OCI-LY1 (cell line): ENCODE data around the gene PSMA6.
"Not testable (repeated sequence)": the region's sequence is repeated elsewhere in the genome, so short reads cannot be mapped to it uniquely, and the experiment has no call there.

Source experiments
- H2AFZ ChIP-seq: fragments of 200-600 bp; sonication (generic), shearing (Covaris generic); 2 replicates; pipeline ENCODE4 v1.6.0; 2014; ENCODE audit warnings: antibody characterized with exemption, mild to moderate bottlenecking, low read length
- H3F3A ChIP-seq: fragments of 200-600 bp; sonication (generic), shearing (Covaris generic); 2 replicates; pipeline ENCODE4 v1.6.0; 2014; ENCODE audit warnings: mild to moderate bottlenecking, antibody characterized with exemption, low read length, moderate library complexity; ENCODE audit not compliant: insufficient read depth
- H3K27ac ChIP-seq: fragments of 200-600 bp; sonication (generic); 2 replicates; pipeline ENCODE4 v1.5.1; 2014; ENCODE audit warnings: low read length, mixed run types, mild to moderate bottlenecking, low read depth; ENCODE audit not compliant: poor library complexity, severe bottlenecking
- H3K27me3 ChIP-seq: fragments of 200-600 bp; sonication (generic); 2 replicates; pipeline ENCODE4 v1.6.0; 2014; ENCODE audit warnings: antibody characterized with exemption, mild to moderate bottlenecking, low read length, moderate library complexity; ENCODE audit not compliant: insufficient read depth
- H3K36me3 ChIP-seq: fragments of 200-600 bp; sonication (generic); 2 replicates; pipeline ENCODE4 v1.6.1; 2014; ENCODE audit warnings: mild to moderate bottlenecking, antibody characterized with exemption, low read length, moderate library complexity, mixed read lengths; ENCODE audit not compliant: insufficient read depth
- H3K4me1 ChIP-seq: fragments of 200-600 bp; sonication (generic); 2 replicates; pipeline ENCODE4 v1.5.1; 2014; ENCODE audit warnings: mild to moderate bottlenecking, low read length, moderate library complexity; ENCODE audit not compliant: insufficient read depth, severe bottlenecking
- H3K4me2 ChIP-seq: fragments of 200-600 bp; sonication (generic), shearing (Covaris generic); 2 replicates; pipeline ENCODE4 v1.6.1; 2014; ENCODE audit warnings: low read length
- H3K4me3 ChIP-seq: fragments of 200-600 bp; sonication (generic); 2 replicates; pipeline ENCODE4 v1.5.1; 2014; ENCODE audit warnings: low read length, low read depth, mild to moderate bottlenecking, mixed read lengths; ENCODE audit not compliant: poor library complexity, severe bottlenecking
- H3K79me2 ChIP-seq: fragments of 200-600 bp; shearing (Covaris generic); 2 replicates; pipeline ENCODE4 v1.6.1; 2016; ENCODE audit warnings: mixed run types, low read length, mixed read lengths; ENCODE audit not compliant: insufficient read depth
- H3K9ac ChIP-seq: fragments of 200-600 bp; sonication (generic), shearing (Covaris generic); 2 replicates; pipeline ENCODE4 v1.6.1; 2014; ENCODE audit warnings: mild to moderate bottlenecking, low read length, mixed read lengths
- H3K9me2 ChIP-seq: fragments of 200-600 bp; sonication (generic), shearing (Covaris generic); 2 replicates; pipeline ENCODE4 v1.6.1; 2014; ENCODE audit warnings: low read depth, mild to moderate bottlenecking, low read length, mixed read lengths
- H3K9me3 ChIP-seq: fragments of 200-600 bp; shearing (Covaris generic); 2 replicates; pipeline ENCODE4 v1.6.1; 2014; ENCODE audit warnings: low read length, mixed read lengths
- H4K20me1 ChIP-seq: fragments of 200-600 bp; sonication (generic), shearing (Covaris generic); 2 replicates; pipeline ENCODE4 v1.6.0; 2016; ENCODE audit warnings: mild to moderate bottlenecking, low read length; ENCODE audit not compliant: insufficient read depth
- EZH2 ChIP-seq: fragments of 200-600 bp; sonication (generic), shearing (Covaris generic); IDR thresholded peaks from 2 replicates; pipeline ENCODE4 v1.8.0; 2017; ENCODE audit warnings: borderline replicate concordance, mixed run types, mild to moderate bottlenecking, antibody characterized with exemption, low read length, moderate library complexity, mixed read lengths
- TF ChIP-seq, protein P1 (sequence below): fragments of 200-600 bp; sonication (generic), shearing (Covaris generic); IDR thresholded peaks from 2 replicates; pipeline ENCODE4 v1.5.1; 2017; ENCODE audit warnings: mild to moderate bottlenecking, antibody characterized with exemption, low read length, moderate library complexity, mixed read lengths

The PSMA6 gene

DNA sequence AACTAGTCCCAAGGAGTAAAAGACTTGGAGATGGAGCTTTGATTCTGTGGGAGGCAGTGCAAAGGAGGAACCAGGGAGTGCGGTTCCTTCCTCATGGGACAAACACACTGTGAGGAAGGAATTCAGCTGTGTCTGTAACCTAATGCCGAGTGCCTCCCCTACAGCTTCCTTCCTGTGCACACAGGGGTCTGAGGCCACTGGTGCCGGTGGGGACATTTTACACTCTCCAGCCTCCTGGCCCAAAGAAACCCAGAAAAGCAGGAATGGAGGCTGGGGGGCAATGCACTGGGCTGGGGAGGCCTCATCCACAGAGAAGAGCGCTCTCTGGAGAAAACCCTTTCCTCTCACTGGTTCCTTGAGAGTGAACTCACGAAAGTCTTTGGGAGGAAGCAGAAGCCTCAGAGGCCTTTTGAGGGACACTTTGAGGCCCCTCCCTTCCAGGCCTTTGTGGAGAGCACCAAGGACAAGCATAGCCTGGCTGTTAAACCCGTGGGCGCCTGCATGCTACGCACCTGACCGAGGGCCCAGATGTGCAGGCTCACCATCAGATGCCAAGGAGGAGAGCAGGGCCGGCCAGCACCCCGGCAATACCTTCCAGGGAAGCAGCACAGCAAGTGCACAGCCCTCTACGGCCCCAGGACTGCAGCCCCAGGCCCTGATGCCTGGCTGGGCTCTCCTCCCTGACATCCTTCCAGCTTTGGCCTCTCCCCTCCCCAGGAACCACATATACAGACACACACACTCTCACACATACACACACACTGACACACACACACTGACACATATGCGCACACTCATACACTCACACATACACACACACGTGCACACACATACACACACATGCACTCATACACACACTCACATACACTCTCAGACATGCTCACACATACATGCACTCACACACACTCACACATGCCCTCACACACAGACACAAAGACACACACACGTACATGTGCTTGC, 60.4 kb downstream of the PSMA6 start:
- H3K4me3 ChIP-seq: no peak overlapping the region
- TF ChIP-seq EZH2: no peak
- TF ChIP-seq, protein P1, sequence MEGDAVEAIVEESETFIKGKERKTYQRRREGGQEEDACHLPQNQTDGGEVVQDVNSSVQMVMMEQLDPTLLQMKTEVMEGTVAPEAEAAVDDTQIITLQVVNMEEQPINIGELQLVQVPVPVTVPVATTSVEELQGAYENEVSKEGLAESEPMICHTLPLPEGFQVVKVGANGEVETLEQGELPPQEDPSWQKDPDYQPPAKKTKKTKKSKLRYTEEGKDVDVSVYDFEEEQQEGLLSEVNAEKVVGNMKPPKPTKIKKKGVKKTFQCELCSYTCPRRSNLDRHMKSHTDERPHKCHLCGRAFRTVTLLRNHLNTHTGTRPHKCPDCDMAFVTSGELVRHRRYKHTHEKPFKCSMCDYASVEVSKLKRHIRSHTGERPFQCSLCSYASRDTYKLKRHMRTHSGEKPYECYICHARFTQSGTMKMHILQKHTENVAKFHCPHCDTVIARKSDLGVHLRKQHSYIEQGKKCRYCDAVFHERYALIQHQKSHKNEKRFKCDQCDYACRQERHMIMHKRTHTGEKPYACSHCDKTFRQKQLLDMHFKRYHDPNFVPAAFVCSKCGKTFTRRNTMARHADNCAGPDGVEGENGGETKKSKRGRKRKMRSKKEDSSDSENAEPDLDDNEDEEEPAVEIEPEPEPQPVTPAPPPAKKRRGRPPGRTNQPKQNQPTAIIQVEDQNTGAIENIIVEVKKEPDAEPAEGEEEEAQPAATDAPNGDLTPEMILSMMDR: no peak
- no peaks in the 10 kb centered on the region for H3K9me2 ChIP-seq
- H3K9me3 ChIP-seq: no peaks in the 10 kb centered on the region
- no peaks in the 10 kb centered on the region for H4K20me1 ChIP-seq
- H3K79me2 ChIP-seq: no peaks in the 10 kb centered on the region
- H3K36me3 ChIP-seq: no peaks in the 10 kb centered on the region
- H2AFZ ChIP-seq: no peak overlapping the region
- H3K9ac ChIP-seq: no peak overlapping the region
- H3K4me2 ChIP-seq: no peak overlapping the region
- H3K27me3 ChIP-seq: 0 out of 2 replicates have a peak, but pooled peaks cover 3% of the 10 kb centered on the region
- no peaks in the 10 kb centered on the region for H3K4me1 ChIP-seq
- H3K27ac ChIP-seq: no peak overlapping the region
- no peaks in the 10 kb centered on the region for H3F3A ChIP-seq

DNA sequence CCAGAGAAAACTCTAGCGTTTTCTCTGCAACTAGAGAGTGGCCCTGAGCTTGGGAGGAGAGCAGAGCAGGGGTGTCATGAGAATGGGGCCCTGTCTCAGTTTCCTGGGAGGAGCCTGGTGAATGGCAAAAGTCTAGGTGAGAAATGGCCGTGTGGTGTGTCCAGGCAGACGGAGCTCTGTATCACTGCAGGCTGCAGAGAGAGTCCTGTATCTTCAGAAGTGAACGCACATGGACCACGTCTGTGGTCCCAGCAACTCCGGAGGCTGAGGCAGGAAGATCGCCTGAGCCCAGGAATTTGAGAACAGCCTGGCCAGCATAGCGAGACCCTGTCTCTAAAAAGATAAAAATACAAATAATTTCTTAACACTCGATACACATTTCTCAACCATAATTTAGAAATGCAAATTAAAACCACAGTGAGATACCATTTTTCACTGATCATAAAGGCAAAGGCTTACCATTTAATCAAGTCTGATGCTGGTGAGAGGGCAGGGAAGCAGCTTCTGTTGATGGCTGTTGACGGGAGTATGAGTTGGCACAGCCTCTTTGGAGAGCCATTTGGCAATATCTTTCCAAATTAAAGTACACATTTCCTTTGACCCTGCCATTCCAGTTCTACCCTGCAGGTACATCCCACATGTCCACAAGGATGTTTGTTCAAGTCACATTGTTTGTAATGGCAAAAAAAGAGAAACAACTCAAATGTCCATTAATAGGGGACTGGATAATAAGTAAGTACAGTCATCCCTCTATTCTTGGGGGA, 61.4 kb downstream of the PSMA6 start:
- Histone ChIP-seq H3K27me3 (no peaks in the 10 kb centered on the region), H3K4me2 (no peak overlapping the region), H3K4me3 (no peak overlapping the region), H3K9ac (no peak overlapping the region), H3K36me3 (no peaks in the 10 kb centered on the region), H3K9me2 (no peaks in the 10 kb centered on the region), H3K27ac (no peak overlapping the region), H3F3A (no peaks in the 10 kb centered on the region), H3K79me2 (no peaks in the 10 kb centered on the region), H3K9me3 (no peaks in the 10 kb centered on the region), H4K20me1 (no peaks in the 10 kb centered on the region), H2AFZ (no peak overlapping the region), H3K4me1 (no peaks in the 10 kb centered on the region)
- TF ChIP-seq, protein P1: no peak
- TF ChIP-seq EZH2: no peak

DNA sequence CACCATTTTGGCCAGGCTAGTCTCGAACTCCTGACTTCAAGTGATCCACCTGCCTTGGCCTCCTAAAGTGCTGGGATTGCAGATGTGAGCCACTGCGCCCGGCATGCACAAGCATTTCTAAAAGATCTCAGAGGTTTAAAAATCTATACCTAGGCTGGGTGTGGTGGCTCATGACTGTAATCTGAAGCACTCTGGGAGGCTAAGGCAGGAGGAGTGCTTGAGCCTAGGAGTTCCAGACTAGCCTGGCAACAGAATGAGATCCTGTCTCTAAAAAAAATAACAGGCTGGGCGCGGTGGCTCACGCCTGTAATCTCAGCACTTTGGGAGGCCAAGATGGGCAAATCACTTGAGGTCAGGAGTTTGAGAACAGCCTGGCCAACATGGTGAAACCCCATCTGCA, 63.1 kb downstream of the PSMA6 start:
- H3K9me2 ChIP-seq, H4K20me1 ChIP-seq, H3K36me3 ChIP-seq, H3K27ac ChIP-seq, H3K9me3 ChIP-seq, H3K79me2 ChIP-seq, H3K4me2 ChIP-seq, H3K27me3 ChIP-seq, H3K4me3 ChIP-seq, H3F3A ChIP-seq, H3K9ac ChIP-seq, H2AFZ ChIP-seq, H3K4me1 ChIP-seq: not testable (repeated sequence)
